ENCODE measurements around the gene LENG9.

Gene LENG9

GRCh38 chr19:54429176-54429495 is 34.4 kb downstream of the LENG9 start:
- H3K27ac ChIP-seq, result no peak overlapping the region
- no peak for TF ChIP-seq CTCF (conservative IDR thresholded peaks at IDR 0.05)

- TF ChIP-seq CTCF (conservative IDR thresholded peaks at IDR 0.05), result no peak
- H3K27ac ChIP-seq, result no peak overlapping the region
Measured at GRCh38 chr19:54428323-54429175, 35.0 kb downstream of the LENG9 start.

DNA sequence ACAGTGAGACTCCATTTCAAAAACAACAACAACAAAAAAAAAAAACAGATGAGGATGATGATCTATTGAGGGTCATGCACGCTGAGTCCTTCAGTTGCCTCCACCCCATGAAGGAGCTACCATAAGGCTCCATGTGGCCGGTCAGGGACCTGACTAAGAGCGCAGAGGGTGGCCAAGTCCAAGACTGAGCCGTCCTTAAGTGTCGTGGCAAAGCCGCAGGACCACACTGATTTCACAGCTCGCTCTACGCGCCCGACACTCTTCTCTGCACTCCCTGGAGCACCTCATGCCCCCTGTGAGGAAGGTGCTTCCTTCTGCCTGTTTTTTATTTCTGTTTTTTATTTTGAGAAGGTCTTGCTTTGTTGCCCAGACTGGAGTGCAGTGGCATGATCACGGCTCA is 36.0 kb downstream of the LENG9 start:
- H3K27ac ChIP-seq, result no peak overlapping the region
- no peak for TF ChIP-seq CTCF (conservative IDR thresholded peaks at IDR 0.05)

GRCh38 chr19:54426291-54426931 is 37.2 kb downstream of the LENG9 start:
- no peak for TF ChIP-seq CTCF (conservative IDR thresholded peaks at IDR 0.05)
- H3K27ac ChIP-seq, result no peak overlapping the region

DNA sequence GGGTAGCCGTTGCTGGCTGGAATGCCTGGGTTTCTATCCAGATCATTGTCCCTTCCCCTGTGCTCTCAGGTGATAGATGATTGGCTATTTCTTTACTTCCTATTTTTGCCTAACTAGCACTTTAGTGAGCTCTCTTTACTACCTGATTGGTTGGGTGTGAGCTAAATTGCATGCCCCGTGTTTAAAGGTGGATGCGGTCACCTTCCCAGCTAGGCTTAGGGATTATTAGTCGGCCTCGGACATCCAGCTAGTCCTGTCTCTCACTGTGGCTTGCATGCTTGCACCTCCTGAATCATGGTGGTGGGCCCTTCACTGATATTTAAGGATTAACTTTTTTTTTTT is 38.2 kb downstream of the LENG9 start:
- no peak for TF ChIP-seq CTCF (conservative IDR thresholded peaks at IDR 0.05)
- no peak overlapping the region for H3K27ac ChIP-seq

GRCh38 chr19:54424660-54425381 is 38.8 kb downstream of the LENG9 start:
- H3K27ac ChIP-seq, result no peak overlapping the region
- no peak for TF ChIP-seq CTCF (conservative IDR thresholded peaks at IDR 0.05)

DNA sequence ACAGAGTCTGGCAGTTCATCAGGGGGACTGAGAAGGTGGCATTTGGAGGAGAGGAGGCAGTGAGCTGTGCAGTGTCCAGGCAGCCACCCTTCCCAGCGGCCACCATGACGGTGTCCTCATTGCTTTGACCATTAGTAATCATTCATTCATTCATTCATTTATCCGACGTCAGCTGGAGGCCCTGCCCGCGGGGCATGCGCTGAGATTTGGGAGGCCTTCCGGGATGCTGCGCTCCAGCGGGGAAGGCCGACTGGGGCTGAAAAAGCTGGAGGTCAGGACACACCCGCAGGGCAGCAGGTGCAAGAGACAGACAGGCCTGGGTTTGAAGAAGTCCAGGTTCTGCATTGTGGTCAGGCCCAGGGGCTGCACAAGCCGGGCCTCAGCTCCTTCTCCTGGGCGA is 39.4 kb downstream of the LENG9 start:
- no peak for TF ChIP-seq CTCF (conservative IDR thresholded peaks at IDR 0.05)
- no peak overlapping the region for H3K27ac ChIP-seq

All from VCaP (cell line).